NOMO-1 (cell line): ENCODE measurements around the gene ANTXR1.

Experiments
- DNase-seq, 2 experiments: peaks; one replicate each; lab custom pipeline; 2025; ENCODE audit not compliant: unreplicated experiment in 2 of 2; lab: John Stamatoyannopoulos, UW

The ANTXR1 gene

GRCh38 chr2:69203166-69203985 is 190.4 kb downstream of the ANTXR1 start:
- DNase-seq: no peak

- DNase-seq: no peak
Observed at GRCh38 chr2:69204654-69205053, 191.7 kb downstream of the ANTXR1 start.

- no peak for DNase-seq
Observed at GRCh38 chr2:69205076-69205475, 192.1 kb downstream of the ANTXR1 start.

GRCh38 chr2:69205491-69205890 is 192.5 kb downstream of the ANTXR1 start:
- no peak for DNase-seq

- DNase-seq: no peak
Observed at GRCh38 chr2:69208023-69208595, 195.1 kb downstream of the ANTXR1 start.

GRCh38 chr2:69209482-69209881 is 196.5 kb downstream of the ANTXR1 start:
- no peak for DNase-seq

GRCh38 chr2:69210385-69210784 is 197.4 kb downstream of the ANTXR1 start:
- DNase-seq: no peak

- no peak for DNase-seq
Observed at GRCh38 chr2:69211048-69211447, 198.1 kb downstream of the ANTXR1 start.

GRCh38 chr2:69211686-69212085 is 198.7 kb downstream of the ANTXR1 start:
- no peak for DNase-seq

- DNase-seq: no peak
Observed at GRCh38 chr2:69212238-69213028, 199.5 kb downstream of the ANTXR1 start.

- no peak for DNase-seq
Observed at GRCh38 chr2:69213201-69213600, 200.2 kb downstream of the ANTXR1 start.

GRCh38 chr2:69213782-69214181 is 200.8 kb downstream of the ANTXR1 start:
- no peak for DNase-seq

GRCh38 chr2:69214898-69215297 is 201.9 kb downstream of the ANTXR1 start:
- no peak for DNase-seq

- no peak for DNase-seq
Observed at GRCh38 chr2:69216535-69217332, 203.8 kb downstream of the ANTXR1 start.

- DNase-seq: no peak
Observed at GRCh38 chr2:69217333-69218080, 204.5 kb downstream of the ANTXR1 start.

GRCh38 chr2:69221512-69221911 is 208.5 kb downstream of the ANTXR1 start:
- no peak for DNase-seq

- no peak for DNase-seq
Observed at GRCh38 chr2:69221960-69222751, 209.2 kb downstream of the ANTXR1 start.

- no peak for DNase-seq
Observed at GRCh38 chr2:69222953-69223658, 210.1 kb downstream of the ANTXR1 start.
